ENCODE measurements around the gene ACOT7.
"Not testable (repeated sequence)": the region's sequence is repeated elsewhere in the genome, so short reads cannot be mapped to it uniquely, and the experiment has no call there.

The ACOT7 gene

GRCh38 chr1:6336776-6337622 lies 56.6 kb downstream of the ACOT7 start:
- no peak for DNase-seq

- no peak for DNase-seq
These were observed 59.1 kb downstream of the ACOT7 start for GRCh38 chr1:6334261-6334993.

GRCh38 chr1:6332821-6333220 lies 60.7 kb downstream of the ACOT7 start:
- DNase-seq, result no peak

- DNase-seq, result no peak
These were observed 61.9 kb downstream of the ACOT7 start for GRCh38 chr1:6331543-6332273.

- no peak for DNase-seq
These were observed 63.1 kb downstream of the ACOT7 start for GRCh38 chr1:6330410-6330911.

GRCh38 chr1:6329851-6330250 lies 63.7 kb downstream of the ACOT7 start:
- no peak for DNase-seq

GRCh38 chr1:6329396-6329795 lies 64.2 kb downstream of the ACOT7 start:
- DNase-seq, result no peak

GRCh38 chr1:6328696-6329095 lies 64.9 kb downstream of the ACOT7 start:
- no peak for DNase-seq

GRCh38 chr1:6328091-6328490 lies 65.5 kb downstream of the ACOT7 start:
- DNase-seq, result no peak

- DNase-seq, result no peak
These were observed 68.1 kb downstream of the ACOT7 start for GRCh38 chr1:6325482-6325881.

- no peak for DNase-seq
These were observed 71.4 kb downstream of the ACOT7 start for GRCh38 chr1:6322161-6322560.

GRCh38 chr1:6321205-6321604 lies 72.4 kb downstream of the ACOT7 start:
- no peak for DNase-seq

- no peak for DNase-seq
These were observed 76.3 kb downstream of the ACOT7 start for GRCh38 chr1:6317098-6317760.

GRCh38 chr1:6316240-6317097 lies 77.1 kb downstream of the ACOT7 start:
- DNase-seq, result no peak

GRCh38 chr1:6314503-6314902 lies 79.1 kb downstream of the ACOT7 start:
- no peak for DNase-seq

- DNase-seq, result no peak
These were observed 80.0 kb downstream of the ACOT7 start for GRCh38 chr1:6313393-6314200.

- DNase-seq, result no peak
These were observed 83.3 kb downstream of the ACOT7 start for GRCh38 chr1:6310116-6310848.

- DNase-seq, result peak; percentile 62
These were observed 84.0 kb downstream of the ACOT7 start for GRCh38 chr1:6309564-6309963.

- DNase-seq, result no peak
These were observed 85.1 kb downstream of the ACOT7 start for GRCh38 chr1:6308449-6308848.

GRCh38 chr1:6307682-6308081 lies 85.9 kb downstream of the ACOT7 start:
- DNase-seq, result not testable (repeated sequence)

Measured in NCI-H82 (cell line).